ENCODE results near the gene PIP5KL1.

DNA sequence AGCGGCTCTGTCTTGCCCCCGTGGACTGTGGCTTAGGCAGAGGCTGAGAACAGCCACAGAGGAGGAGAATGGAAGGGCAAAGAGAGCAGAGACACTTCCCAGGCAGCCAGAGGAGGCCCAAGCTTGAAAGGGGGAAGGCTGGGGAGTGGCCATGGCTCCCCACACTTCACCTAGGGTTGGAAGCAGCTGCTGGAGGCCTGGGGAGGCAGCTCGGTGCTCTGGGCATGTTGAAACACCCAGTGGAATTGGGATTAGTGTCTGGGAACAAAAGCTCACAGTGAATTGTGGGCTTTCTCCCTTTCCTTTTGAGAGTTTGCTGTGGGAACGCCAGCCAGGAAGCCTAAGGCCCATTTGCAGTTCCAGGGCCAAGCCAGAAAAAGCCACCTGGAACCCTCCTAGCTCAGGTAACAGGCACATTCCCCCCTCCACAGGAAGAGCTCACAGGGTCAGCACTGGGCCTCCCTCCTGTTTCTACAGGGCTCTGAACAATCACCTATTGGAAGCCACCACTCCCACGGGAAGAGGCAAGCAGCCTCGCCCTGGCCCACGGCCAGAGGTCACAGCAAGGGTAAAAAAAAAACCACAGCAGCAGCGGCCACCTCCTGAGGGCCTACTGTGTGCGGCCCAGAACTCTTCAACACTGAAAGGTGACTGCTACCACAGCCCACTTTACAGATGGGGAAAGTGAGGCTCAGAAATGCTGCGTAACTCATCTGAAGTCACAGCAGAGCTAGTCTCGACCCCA is 30.0 kb upstream of the PIP5KL1 start:
- TF ChIP-seq, protein P1, sequence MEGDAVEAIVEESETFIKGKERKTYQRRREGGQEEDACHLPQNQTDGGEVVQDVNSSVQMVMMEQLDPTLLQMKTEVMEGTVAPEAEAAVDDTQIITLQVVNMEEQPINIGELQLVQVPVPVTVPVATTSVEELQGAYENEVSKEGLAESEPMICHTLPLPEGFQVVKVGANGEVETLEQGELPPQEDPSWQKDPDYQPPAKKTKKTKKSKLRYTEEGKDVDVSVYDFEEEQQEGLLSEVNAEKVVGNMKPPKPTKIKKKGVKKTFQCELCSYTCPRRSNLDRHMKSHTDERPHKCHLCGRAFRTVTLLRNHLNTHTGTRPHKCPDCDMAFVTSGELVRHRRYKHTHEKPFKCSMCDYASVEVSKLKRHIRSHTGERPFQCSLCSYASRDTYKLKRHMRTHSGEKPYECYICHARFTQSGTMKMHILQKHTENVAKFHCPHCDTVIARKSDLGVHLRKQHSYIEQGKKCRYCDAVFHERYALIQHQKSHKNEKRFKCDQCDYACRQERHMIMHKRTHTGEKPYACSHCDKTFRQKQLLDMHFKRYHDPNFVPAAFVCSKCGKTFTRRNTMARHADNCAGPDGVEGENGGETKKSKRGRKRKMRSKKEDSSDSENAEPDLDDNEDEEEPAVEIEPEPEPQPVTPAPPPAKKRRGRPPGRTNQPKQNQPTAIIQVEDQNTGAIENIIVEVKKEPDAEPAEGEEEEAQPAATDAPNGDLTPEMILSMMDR (IDR thresholded peaks at IDR 0.05), result no peak
- TF ChIP-seq POLR2AphosphoS5 (IDR thresholded peaks at IDR 0.05), result no peak
